KG1 (cell line): Measurements from ENCODE around the gene SRPX2.

Experiments used
- DNase-seq: peaks from one replicate; lab custom pipeline; 2025; lab: John Stamatoyannopoulos, UW

The SRPX2 gene, protein sequence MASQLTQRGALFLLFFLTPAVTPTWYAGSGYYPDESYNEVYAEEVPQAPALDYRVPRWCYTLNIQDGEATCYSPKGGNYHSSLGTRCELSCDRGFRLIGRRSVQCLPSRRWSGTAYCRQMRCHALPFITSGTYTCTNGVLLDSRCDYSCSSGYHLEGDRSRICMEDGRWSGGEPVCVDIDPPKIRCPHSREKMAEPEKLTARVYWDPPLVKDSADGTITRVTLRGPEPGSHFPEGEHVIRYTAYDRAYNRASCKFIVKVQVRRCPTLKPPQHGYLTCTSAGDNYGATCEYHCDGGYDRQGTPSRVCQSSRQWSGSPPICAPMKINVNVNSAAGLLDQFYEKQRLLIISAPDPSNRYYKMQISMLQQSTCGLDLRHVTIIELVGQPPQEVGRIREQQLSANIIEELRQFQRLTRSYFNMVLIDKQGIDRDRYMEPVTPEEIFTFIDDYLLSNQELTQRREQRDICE

GRCh38 chrX:100643956-100644860 lies at the start of gene SRPX2:
SRPX2 (plus strand) TSS chrX:100644199; CDS start chrX:100646323, 2,124 bp downstream.
- no peak for DNase-seq

DNA sequence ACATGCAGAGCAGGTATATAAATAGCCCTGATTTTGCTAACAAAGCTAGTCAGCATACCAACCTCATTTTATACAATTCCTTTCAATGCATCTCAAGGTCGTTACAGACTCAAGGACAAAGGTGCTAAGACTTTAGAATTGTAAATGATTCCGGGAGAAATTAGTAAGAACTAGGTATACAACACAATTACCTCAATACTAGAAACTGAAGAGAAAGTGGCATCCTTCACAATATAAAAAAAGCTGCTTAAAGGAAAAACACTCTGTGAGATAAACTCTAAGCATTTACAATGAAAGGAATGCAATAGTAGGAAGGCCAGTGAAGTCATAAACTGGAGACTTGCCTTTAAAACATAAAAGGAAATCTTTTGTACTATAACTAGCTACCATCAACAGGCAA lies 47.4 kb upstream of the SRPX2 start:
- no peak for DNase-seq

DNA sequence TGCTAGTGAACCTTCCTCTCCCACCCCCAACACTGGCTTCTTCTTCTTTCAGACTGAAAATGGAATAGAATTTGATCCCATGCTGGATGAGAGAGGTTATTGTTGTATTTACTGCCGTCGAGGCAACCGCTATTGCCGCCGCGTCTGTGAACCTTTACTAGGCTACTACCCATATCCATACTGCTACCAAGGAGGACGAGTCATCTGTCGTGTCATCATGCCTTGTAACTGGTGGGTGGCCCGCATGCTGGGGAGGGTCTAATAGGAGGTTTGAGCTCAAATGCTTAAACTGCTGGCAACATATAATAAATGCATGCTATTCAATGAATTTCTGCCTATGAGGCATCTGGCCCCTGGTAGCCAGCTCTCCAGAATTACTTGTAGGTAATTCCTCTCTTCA lies 44.5 kb upstream of the SRPX2 start:
- no peak for DNase-seq

DNA sequence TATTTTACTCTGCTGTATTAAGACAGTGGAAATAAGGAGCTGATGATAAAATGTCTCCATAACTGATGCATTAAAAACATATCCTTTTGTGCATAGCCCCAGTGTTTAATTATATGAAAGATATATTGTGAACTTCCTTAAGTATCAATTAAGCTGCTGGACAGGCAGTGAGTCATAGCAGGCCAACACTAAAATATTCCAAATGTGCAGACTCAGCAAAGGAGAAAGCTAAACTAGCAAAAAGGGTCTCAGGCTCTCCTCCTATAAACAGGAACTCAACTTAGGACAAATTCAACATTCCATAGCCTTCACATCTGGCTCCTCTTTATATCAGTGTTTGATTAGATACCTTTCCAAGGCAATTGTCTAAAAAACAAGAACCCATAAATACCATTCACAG lies 43.7 kb upstream of the SRPX2 start:
- no peak for DNase-seq

GRCh38 chrX:100600758-100601157 lies 43.2 kb upstream of the SRPX2 start:
- DNase-seq, result no peak

DNA sequence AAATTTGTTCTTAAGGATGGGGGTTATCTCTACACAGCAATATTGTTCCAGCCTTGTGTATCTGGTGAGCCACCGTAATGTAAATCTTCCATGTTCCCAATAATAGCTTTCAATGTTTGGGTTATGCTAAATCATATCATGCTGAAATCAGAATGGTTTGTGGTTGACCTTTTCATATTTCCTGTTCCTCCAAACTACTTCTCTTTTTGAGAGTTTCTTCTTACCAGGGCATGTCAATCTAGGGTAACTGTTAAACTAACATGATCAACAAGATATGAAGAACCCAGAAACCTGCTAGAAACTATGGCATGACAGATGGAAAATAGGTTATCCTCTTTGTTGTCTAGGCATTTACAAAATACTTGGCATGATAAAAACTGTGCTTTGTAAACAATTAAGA lies 37.2 kb upstream of the SRPX2 start:
- no peak for DNase-seq

GRCh38 chrX:100609591-100609990 lies 34.4 kb upstream of the SRPX2 start:
- no peak for DNase-seq

DNA sequence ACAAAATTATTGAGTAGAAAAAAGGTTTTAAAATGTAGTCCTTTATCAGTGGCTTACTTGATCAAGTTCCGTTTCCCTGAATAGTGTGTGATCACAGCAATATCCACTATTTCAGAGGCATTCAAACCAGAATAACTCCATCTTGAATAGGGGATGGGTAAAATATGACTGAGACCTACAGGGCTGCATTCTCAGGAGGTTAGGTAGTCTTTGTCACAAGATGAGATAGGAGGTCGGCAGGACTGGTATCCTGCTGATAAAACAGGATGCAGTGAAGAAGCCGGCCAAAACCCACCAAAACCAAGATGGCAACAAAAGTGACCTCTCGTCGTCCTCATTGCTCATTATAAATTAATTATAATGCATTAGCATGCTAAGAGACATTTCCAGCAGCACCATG lies 32.0 kb upstream of the SRPX2 start:
- DNase-seq, result no peak

GRCh38 chrX:100615005-100615404 lies 29.0 kb upstream of the SRPX2 start:
- no peak for DNase-seq

DNA sequence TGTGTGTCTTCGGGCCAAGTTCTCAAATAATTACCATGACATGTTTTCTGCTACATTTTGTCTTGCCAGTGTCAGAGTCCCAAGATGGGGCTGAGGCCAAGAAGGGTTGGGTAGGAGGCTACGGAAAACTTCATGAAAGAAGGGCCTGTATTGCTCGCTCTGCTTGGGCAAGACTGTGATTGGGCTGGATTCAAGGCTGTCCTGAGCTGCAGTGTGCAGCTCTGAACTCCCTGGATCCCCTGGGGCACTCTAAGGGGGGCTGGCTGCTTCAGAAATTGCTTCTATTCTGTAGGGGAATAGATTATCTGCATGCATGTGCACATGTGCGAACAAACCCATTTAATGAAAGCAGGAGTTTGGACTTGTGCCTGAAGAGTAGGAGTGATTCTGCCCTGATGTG lies 21.0 kb upstream of the SRPX2 start:
- no peak for DNase-seq

DNA sequence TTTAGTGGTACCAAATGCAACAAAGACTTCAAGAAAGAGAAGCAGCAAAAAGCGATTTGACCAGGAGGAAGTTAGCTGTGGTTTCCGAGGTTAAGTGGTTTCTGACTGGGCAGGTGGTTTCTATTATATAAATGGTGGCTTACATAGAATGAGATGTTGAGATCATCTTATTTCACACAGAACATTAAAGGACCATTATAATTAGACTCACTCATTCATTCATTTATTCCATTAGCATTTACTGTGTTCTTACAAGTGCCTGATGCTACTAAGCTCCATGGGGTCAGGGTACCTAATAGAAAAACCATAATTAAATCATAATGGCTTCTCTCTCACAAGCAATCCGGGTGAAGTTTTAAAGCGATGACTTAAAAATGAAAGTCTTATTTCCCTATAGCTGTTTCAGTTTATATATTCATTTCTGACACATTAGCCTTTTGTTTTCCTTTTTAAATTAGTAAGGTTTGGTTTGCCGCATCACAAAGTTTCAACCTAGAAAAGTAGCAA lies 18.0 kb upstream of the SRPX2 start:
- DNase-seq, result no peak

DNA sequence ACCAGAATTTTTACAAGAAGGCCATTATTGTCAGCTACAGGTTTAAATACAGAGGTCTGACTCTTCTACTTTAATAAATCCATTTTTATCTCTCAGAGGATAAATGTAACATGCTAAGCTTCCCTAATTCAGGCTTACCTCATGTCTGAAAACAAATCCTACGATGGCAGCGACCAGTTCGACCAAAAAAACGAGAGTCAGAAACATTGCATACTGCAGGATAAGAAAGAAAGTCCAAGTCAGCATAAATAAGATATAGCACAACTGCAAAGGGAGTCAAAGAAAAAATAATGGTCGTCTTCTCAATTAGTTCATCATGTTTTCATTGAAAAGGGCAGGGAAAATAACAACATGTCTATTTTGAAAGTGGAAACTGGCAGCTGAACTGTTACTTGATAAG lies 9.0 kb upstream of the SRPX2 start:
- DNase-seq, result no peak

DNA sequence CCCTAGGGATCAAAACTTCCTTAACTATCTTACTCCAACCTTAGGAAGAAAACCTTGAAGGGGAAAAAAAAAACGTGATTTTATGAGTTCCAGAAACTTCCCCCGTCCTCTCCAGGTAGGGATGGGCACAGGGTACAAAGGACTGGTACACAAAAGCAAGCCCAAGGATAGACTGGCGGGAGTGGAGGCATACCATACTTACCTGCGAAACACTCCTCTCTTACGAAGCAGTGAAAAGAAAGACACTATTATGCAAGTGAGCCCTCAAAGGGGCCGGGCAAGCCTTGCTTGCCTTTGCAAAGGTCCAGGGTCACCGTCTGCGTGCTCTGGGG lies 8.0 kb upstream of the SRPX2 start:
- no peak for DNase-seq

DNA sequence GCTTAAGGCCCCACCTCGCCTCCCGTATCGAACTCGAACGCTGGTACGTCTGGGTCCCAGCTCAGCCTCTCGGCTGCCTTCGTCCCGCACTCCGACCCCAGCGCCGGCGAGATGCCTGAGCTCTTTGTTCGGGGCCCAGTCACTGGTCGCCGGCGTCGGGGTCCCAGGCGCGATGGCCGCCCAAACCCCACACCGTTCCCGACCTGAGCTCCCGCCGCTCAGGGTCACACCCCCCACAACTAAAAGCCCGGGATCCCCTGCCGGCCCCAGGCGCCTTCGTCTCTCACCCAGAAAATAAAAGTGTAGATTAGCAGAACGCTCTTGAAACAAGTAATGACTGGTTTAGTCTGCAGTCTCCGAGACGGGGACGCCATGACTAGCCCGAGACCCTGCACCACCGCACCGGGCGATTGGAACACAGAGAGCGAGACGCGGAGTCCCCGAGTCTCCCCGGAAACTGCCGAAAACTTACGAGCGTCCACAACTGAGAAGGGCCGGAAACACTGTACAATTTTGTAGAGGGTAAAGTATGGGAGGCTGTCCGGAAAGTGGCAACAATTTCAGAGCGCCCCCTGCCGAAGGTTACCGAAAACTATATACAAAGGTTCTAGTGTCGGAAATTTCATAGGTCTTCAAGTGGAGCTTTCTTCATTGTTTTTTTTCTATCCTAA lies 7.5 kb upstream of the SRPX2 start, which contains the start of gene TSPAN6:
TSS of gene TSPAN6 (minus strand) at position 486 of the 671 bp plus-strand sequence. CDS start at position 374, 112 bp downstream.
- no peak for DNase-seq

GRCh38 chrX:100642290-100642689 lies 1.7 kb upstream of the SRPX2 start:
- no peak for DNase-seq

DNA sequence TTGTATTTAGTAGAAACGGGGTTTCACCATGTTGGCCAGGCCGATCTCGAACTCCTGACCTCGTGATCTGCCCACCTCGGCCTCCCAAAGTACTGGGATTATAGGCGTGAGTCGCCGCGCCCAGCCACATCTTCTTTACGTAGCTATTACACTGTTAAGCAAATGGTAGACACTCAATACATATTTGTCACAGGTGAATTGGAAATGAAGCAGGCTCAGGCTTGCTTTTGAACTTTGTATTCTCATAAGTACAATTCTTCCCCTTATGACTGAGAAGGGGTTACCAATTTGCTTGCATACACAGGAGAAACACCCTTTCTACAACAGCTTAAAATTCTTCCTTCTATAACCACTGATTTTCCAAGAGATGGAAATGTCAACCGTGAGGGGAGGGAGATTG lies 787 bp upstream of the SRPX2 start:
- DNase-seq, result no peak

GRCh38 chrX:100645106-100645505 lies 1.1 kb downstream of the SRPX2 start:
- no peak for DNase-seq

- no peak for DNase-seq
Observed at GRCh38 chrX:100647095-100647494, 3.1 kb downstream of the SRPX2 start.

DNA sequence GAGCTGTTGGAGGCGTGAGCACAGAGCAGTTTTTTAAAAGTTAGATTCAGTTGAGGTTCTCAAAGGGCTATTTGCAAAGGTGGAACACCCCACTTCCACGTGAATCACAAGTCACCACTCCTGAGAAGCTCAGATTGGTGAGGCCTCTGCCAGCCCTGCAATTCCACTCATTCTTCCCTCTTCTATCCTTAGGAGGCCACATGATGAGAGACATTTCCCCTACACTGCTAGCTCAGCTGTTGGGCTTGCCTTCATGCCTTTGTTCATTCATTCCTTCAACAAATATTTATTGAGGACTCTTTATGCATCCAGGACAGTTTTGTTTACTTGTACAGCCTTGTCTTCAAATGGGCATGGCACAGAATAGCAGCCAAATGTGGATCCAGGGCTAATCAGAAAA lies 3.7 kb downstream of the SRPX2 start:
- no peak for DNase-seq

GRCh38 chrX:100648458-100649417 lies 4.7 kb downstream of the SRPX2 start:
- DNase-seq, result no peak
